Lung (tissue), 16 donors: Measurements from ENCODE around the gene CXCR2. TPM values are rescaled to one million over a fixed set of nuclear protein-coding genes. Genes with fewer than 3 reads are reported as not detected.
A peak's percentile ranks its signal among the peaks of the same experiment; 100 is the strongest.

Experiments
- ATAC-seq: fragments of 200-7000 bp; cut with Tn5 transposase; one replicate; pipeline ENCODE4 v1.9.1; 2020; ENCODE audit warnings: moderate number of reproducible peaks; ENCODE audit not compliant: insufficient read depth, low FRiP score
- DNase-seq, 3 donors: peaks; one replicate each; pipeline ENCODE4 v3.0.0-alpha.2; 2013 to 2017
- H3K27ac ChIP-seq, 2 donors: one replicate each; pipeline ENCODE4 v1.5.1; 2013; ENCODE audit warnings: mild to moderate bottlenecking in 2 of 2, moderate library complexity in 2 of 2, control low read depth in 1 of 2, inconsistent platforms in 1 of 2, low read depth in 1 of 2, low read length in 1 of 2
- H3K27me3 ChIP-seq, 3 donors: one replicate each; pipeline ENCODE4 v1.5.1; 2013; ENCODE audit warnings: low read length in 2 of 3; ENCODE audit not compliant: control insufficient read depth in 3 of 3, insufficient read depth in 3 of 3
- H3K36me3 ChIP-seq, 4 donors: one replicate each; pipeline ENCODE4 v1.5.1; 2013; ENCODE audit warnings: low read length in 4 of 4, mild to moderate bottlenecking in 1 of 4, moderate library complexity in 1 of 4; ENCODE audit not compliant: control insufficient read depth in 4 of 4, insufficient read depth in 4 of 4
- H3K4me1 ChIP-seq, 5 donors: one replicate each; pipeline ENCODE4 v1.5.1; 2013; ENCODE audit warnings: low read length in 5 of 5, mild to moderate bottlenecking in 2 of 5, moderate library complexity in 1 of 5; ENCODE audit not compliant: control insufficient read depth in 5 of 5, insufficient read depth in 5 of 5
- H3K4me3 ChIP-seq: one replicate; pipeline ENCODE4 v1.5.1; 2013; ENCODE audit warnings: mild to moderate bottlenecking, control low read depth, moderate library complexity
- H3K9ac ChIP-seq, 2 donors: one replicate each; pipeline ENCODE4 v1.5.1; 2013; ENCODE audit warnings: low read length in 2 of 2, control low read depth in 1 of 2; ENCODE audit not compliant: insufficient read depth in 1 of 2
- H3K9me3 ChIP-seq, 4 donors: one replicate each; pipeline ENCODE4 v1.5.1; 2013; ENCODE audit warnings: low read length in 3 of 4, mild to moderate bottlenecking in 1 of 4, moderate library complexity in 1 of 4; ENCODE audit not compliant: control insufficient read depth in 4 of 4, insufficient read depth in 3 of 4
- CTCF ChIP-seq: IDR thresholded peaks from 2 replicates; pipeline ENCODE4 v1.5.1; 2012; ENCODE audit warnings: mild to moderate bottlenecking; ENCODE audit errors: control extremely low read depth, extremely low read depth
- WGBS, 2 donors: extraction: QIAGEN DNeasy Blood & Tissue Kit; methylation state at CpG; one replicate each; pipeline ENCODE4 v1.1.7; 2013; 5-methylcytosine and 5-hydroxymethylcytosine counted together
- long read RNA-seq, 5 donors: transcript quantifications; one replicate each; lab custom pipeline, GENCODE V29; 2026
- polyA plus RNA-seq, 2 donors: library from polyadenylated mRNA; stranded (reverse); fragments of 200-250 nt; gene quantifications; one replicate each; pipeline ENCODE4 v1.2.1, GENCODE V29; 2013
- total RNA-seq, 2 donors: library from RNA; depleted of rRNA in 1 of 2; stranded (reverse); fragments of >200 nt in 1 of 2; gene quantifications; one replicate each; pipeline ENCODE4 v1.2.1, GENCODE V29; 2014 to 2021
- donor health status: control.
- donor health status: control.
- donor health status: Bipolar disorder and iron deficiency.
- donor health status: healthy.
- donor health status: DM: yes; HTN: yes; CAD: no.

CXCR2 gene
- total RNA-seq (1 to 10 TPM; 1.6 to 7.4 TPM), polyA plus RNA-seq (10 to 100 TPM in 1 of 2 donors, under 1 TPM in 1; 0.73 to 31.5 TPM)
- long read RNA-seq, donor 1 = 0 reads
- long read RNA-seq, donor 2 = 0 reads
- long read RNA-seq, donor 3 = 0 reads
- long read RNA-seq, donor 4 = 0 reads
- long read RNA-seq, donor 5 = 0 reads

GRCh38 chr2:218125626-218126080 lies at the start of gene CXCR2:
TSS of gene CXCR2 (plus strand) at chr2:218126028. CDS start at chr2:218134802, 8,774 bp downstream.
- H3K4me1 ChIP-seq = peaks cover 0 to 12% (median 4%) of the 10 kb centered on the region in 5 donors
- H3K9ac ChIP-seq = peak within 1 kb of the TSS in 1 of 2 donors; percentile 1
- peak in 2 of 3 donors; percentile 49 to 74 for DNase-seq
- 22 to 32% methylated on average over 8 of the region's 8 CpGs for WGBS, 2 donors
- H3K27me3 ChIP-seq = no peaks in the 10 kb centered on the region
- H3K4me3 ChIP-seq = no peak within 1 kb of the TSS
- no peak for ATAC-seq
- H3K36me3 ChIP-seq = no peaks in the 10 kb centered on the region
- H3K27ac ChIP-seq = peak within 1 kb of the TSS in 1 of 2 donors; percentile 4
- peaks cover 0 to 4% (median 0%) of the 10 kb centered on the region in 4 donors for H3K9me3 ChIP-seq
- no peak for TF ChIP-seq CTCF

- Histone ChIP-seq H3K4me3 (no peak overlapping the region), H3K4me1 (no peaks in the 10 kb centered on the region), H3K9me3 (no peaks in the 10 kb centered on the region), H3K9ac (no peak overlapping the region), H3K36me3 (no peaks in the 10 kb centered on the region), H3K27me3 (peaks cover 0 to 4% (median 0%) of the 10 kb centered on the region in 3 donors), H3K27ac (no peak overlapping the region)
- 91 to 92% methylated on average over 9 of the region's 9 CpGs for WGBS, 2 donors
- no peak for DNase-seq
- no peak for TF ChIP-seq CTCF
- no peak for ATAC-seq
Observed at GRCh38 chr2:218077464-218078216, 48.2 kb upstream of the CXCR2 start.

- ATAC-seq = no peak
- peaks cover 0 to 2% (median 0%) of the 10 kb centered on the region in 4 donors for H3K9me3 ChIP-seq
- no peak overlapping the region for H3K9ac ChIP-seq
- 74 to 78% methylated on average over 15 of the region's 15 CpGs for WGBS, 2 donors
- peaks cover 0 to 4% (median 0%) of the 10 kb centered on the region in 3 donors for H3K27me3 ChIP-seq
- H3K4me3 ChIP-seq = no peak overlapping the region
- DNase-seq = no peak
- no peak overlapping the region for H3K27ac ChIP-seq
- H3K36me3 ChIP-seq = no peaks in the 10 kb centered on the region
- no peaks in the 10 kb centered on the region for H3K4me1 ChIP-seq
- no peak for TF ChIP-seq CTCF
Observed at GRCh38 chr2:218079943-218080913, 45.6 kb upstream of the CXCR2 start.
